A375 (cell line): Measurements from ENCODE around the gene ATP6V0D1. TPM values are rescaled to one million over a fixed set of nuclear protein-coding genes. Genes with fewer than 3 reads are reported as not detected.

ENCODE experiments used
- small RNA-seq: library from RNA; depleted of rRNA; stranded (forward); fragments of <200 nt; gene quantifications from one replicate; pipeline ENCODE3, GENCODE V24; 2014
- total RNA-seq: library from RNA; depleted of rRNA; stranded (reverse); fragments of >200 nt; shearing (Covaris generic); gene quantifications from 2 replicates; pipeline ENCODE4 v1.2.3, GENCODE V29; 2014; rRNA removed

ATP6V0D1 gene
- 42.6 and 43.2 TPM in 2 replicates for total RNA-seq

GRCh38 chr16:67480833-67481560 lies at the start of gene ATP6V0D1:
ATP6V0D1 (minus strand) TSS chr16:67481157; CDS start chr16:67481086, 71 bp downstream.

GRCh38 chr16:67528222-67528869 lies 47.4 kb upstream of the ATP6V0D1 start, which contains the start of gene RIPOR1:
RIPOR1 (plus strand) TSS chr16:67528829; CDS start chr16:67538447, 9,618 bp downstream.

GRCh38 chr16:67483150-67483549 lies 2.2 kb upstream of the ATP6V0D1 start, which contains the start of gene AGRP:
AGRP (minus strand) TSS chr16:67483547; CDS start chr16:67483398, 149 bp downstream.

GRCh38 chr16:67430977-67431774 lies 49.8 kb downstream of the ATP6V0D1 start, which contains the start of gene HSD11B2:
HSD11B2 (plus strand) TSS chr16:67431121; CDS start chr16:67431249, 128 bp downstream.

GRCh38 chr16:67415872-67416793 lies 64.8 kb downstream of the ATP6V0D1 start, which contains the start of gene ZDHHC1:
ZDHHC1 (minus strand) TSS chr16:67416477; CDS start chr16:67407775, 8,702 bp downstream.

GRCh38 chr16:67393111-67393787 lies 87.7 kb downstream of the ATP6V0D1 start, which contains the start of gene TPPP3:
TPPP3 (minus strand) TSS chr16:67393498; CDS start chr16:67391111, 2,387 bp downstream.

Small RNA genes lying within 50 kb of the gene (small RNA-seq; reads per million reads assigned to genes)
- gene RNU1-123P, result not detected

Other genes with a start within 250 kb of the ATP6V0D1 start
- 46.7 and 52.4 TPM in 2 replicates for gene FHOD1, start 233.7 kb downstream of the ATP6V0D1 start, total RNA-seq
- gene SLC9A5, start 232.2 kb downstream of the ATP6V0D1 start, total RNA-seq, result 2.5 and 2.9 TPM in 2 replicates
- 23.7 and 26.2 TPM in 2 replicates for gene PLEKHG4, start 201.6 kb downstream of the ATP6V0D1 start, total RNA-seq
- gene KCTD19, start 154.4 kb downstream of the ATP6V0D1 start, total RNA-seq, result not detected in 2 replicates
- gene LRRC36, start 154.3 kb downstream of the ATP6V0D1 start, total RNA-seq, result not detected in 2 replicates
- gene TPPP3, start 87.7 kb downstream of the ATP6V0D1 start, total RNA-seq, result 0.64 and 1.7 TPM in 2 replicates
- gene ZDHHC1, start 64.7 kb downstream of the ATP6V0D1 start, total RNA-seq, result 1.4 TPM in 1 of 2 replicates, not detected in the other
- 1.1 TPM in 1 of 2 replicates, not detected in the other for gene HSD11B2, start 50.0 kb downstream of the ATP6V0D1 start, total RNA-seq
- not detected in 2 replicates for gene AGRP, start 2.4 kb upstream of the ATP6V0D1 start, total RNA-seq
- gene RIPOR1, start 47.7 kb upstream of the ATP6V0D1 start, total RNA-seq, result 39.7 and 41.7 TPM in 2 replicates
- gene CTCF, start 81.4 kb upstream of the ATP6V0D1 start, total RNA-seq, result 30.0 and 33.4 TPM in 2 replicates
- 1.9 and 2.2 TPM in 2 replicates for gene CARMIL2, start 164.0 kb upstream of the ATP6V0D1 start, total RNA-seq
- 49.5 and 50.1 TPM in 2 replicates for gene ACD, start 179.1 kb upstream of the ATP6V0D1 start, total RNA-seq
- gene PARD6A, start 179.8 kb upstream of the ATP6V0D1 start, total RNA-seq, result 4.2 and 4.9 TPM in 2 replicates
- gene ENKD1, start 185.6 kb upstream of the ATP6V0D1 start, total RNA-seq, result 58.8 and 71.0 TPM in 2 replicates
- 9.2 and 11.4 TPM in 2 replicates for gene C16orf86, start 185.7 kb upstream of the ATP6V0D1 start, total RNA-seq
- gene GFOD2, start 238.2 kb upstream of the ATP6V0D1 start, total RNA-seq, result 19.6 and 19.7 TPM in 2 replicates